GF-D8 (cell line): ENCODE data around the gene POM121L2.
"Not testable (repeated sequence)": the region's sequence is repeated elsewhere in the genome, so short reads cannot be mapped to it uniquely, and the experiment has no call there.

ENCODE experiments used
- DNase-seq: peaks from one replicate; lab custom pipeline; 2025; lab: John Stamatoyannopoulos, UW

Gene POM121L2

GRCh38 chr6:27293436-27294098 lies 18.5 kb downstream of the POM121L2 start:
- no peak for DNase-seq

GRCh38 chr6:27290850-27291208 lies 21.2 kb downstream of the POM121L2 start:
- no peak for DNase-seq

GRCh38 chr6:27290065-27290849 lies 21.8 kb downstream of the POM121L2 start:
- DNase-seq = no peak

DNA sequence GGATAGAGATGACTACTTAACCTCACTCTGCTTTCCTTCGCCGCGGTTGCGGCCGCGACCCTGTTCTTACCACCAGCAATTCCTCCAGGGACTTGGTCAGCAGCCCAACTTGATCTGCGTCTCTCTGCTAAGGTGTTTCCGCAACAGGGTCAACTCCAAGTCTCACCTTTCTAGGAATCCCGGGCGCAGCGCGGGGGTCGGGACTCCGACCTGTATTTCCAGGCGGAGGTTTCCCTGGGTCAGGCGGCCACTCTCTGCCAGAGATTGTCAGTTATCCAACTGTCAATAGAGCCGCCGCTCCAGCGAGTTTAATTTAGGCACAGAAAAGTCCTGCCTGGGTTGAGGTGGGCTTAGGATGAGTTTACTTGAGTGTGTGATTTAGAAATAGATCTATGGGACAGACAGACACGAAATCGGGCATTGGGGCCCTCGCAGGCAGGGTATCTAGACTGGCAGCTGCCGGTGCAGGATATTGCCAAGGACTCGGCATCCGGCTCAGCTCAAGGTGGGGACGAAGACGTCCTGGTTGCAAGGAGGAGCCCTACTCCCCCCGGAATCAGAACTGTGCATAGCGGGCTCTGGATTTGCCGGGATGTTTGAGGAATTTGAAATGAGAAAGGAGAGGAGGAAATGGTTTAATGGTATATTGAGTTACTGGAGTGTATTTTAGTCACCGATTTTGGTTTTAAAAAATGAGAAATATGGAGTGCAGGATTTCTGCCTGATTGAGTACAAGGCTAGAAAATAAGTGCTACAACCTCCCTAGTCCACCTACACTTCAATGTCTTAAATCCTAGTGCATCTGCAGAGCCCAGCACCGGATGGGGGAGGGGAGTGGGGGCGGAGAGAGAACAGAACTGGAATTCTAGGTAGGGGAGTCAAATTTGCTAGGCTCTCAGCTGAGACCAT lies 23.7 kb downstream of the POM121L2 start:
- no peak for DNase-seq

- no peak for DNase-seq
These were observed 24.3 kb downstream of the POM121L2 start for GRCh38 chr6:27287751-27288135.

DNA sequence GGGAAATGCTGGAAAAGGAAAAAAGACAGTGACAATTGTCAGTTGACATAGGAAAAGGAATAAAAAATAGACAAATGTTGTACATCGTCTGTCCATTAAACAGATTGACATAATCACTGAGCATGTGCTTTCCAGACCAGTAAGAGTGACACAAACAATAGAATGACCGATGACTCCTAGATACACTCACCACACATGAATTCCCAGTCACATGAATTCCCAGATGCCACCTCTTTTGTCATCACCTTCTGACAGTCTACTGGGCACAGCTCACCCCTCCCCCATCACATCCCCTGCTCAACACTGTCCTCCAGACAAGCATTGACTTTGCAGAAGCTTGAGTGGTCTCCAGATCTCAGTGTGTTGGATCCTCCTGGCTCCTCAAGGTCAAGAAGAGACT lies 25.9 kb downstream of the POM121L2 start:
- DNase-seq = no peak

- no peak for DNase-seq
These were observed 28.8 kb downstream of the POM121L2 start for GRCh38 chr6:27283279-27283678.

DNA sequence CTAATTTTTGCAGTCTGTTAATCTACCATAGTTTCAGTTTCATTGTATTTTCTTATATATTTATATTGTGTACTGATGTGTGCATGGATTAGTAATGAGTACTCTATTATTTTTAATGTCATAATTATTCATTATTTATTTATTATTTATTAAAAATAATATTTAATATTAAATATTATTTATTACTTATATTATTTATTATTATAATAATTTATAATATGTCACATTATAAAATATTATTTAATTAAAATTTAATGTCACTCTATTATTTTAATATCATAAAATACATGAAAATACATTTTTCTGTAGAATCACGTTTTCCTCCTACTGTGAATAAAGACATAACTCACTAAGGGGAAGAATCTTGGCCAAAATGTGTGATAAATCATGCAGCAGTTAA lies 30.5 kb downstream of the POM121L2 start:
- DNase-seq = no peak

DNA sequence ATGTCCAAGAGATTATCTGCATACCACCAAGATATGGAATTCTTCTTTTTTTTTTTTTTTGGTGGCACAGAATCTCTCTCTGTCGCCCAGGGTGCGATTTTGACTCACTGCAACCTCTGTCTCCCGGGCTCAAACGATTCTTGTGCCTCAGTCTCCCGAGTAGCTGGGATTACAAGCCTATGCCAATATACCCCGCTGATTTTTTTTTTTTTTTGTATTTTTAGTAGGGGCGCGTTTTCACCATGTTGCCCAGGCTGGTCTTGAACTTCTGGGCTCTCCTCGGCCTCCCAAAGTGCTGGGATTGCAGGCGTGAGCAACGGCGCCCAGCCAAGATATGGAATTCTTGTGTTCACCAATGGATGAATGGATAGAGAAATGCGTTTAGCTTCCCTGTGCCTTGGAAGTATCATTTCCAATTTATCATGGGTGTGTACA lies 31.0 kb downstream of the POM121L2 start:
- no peak for DNase-seq

- no peak for DNase-seq
These were observed 31.5 kb downstream of the POM121L2 start for GRCh38 chr6:27280540-27281000.

DNA sequence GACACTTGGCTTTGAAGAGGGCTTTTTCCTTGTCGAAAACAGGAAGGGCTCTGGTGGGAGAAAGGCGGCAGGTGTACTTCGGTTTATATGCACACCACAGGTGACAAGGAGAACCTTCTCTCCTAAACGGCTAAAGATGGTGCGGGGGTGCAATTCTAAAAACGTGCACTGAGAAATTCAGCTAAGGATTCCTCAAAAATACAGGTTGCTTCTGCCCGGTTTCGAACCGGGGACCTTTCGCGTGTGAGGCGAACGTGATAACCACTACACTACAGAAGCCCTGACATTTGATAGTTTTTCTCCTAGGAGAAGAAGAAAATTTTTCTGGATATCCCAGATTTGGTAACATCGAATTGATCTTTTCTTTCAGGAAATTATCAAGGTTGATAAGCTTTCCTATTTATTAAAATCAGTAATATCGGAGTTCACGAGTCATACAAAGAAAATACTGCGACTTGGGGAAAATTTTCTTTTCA lies 32.0 kb downstream of the POM121L2 start:
- DNase-seq = no peak

- no peak for DNase-seq
These were observed 32.5 kb downstream of the POM121L2 start for GRCh38 chr6:27279513-27280063.

DNA sequence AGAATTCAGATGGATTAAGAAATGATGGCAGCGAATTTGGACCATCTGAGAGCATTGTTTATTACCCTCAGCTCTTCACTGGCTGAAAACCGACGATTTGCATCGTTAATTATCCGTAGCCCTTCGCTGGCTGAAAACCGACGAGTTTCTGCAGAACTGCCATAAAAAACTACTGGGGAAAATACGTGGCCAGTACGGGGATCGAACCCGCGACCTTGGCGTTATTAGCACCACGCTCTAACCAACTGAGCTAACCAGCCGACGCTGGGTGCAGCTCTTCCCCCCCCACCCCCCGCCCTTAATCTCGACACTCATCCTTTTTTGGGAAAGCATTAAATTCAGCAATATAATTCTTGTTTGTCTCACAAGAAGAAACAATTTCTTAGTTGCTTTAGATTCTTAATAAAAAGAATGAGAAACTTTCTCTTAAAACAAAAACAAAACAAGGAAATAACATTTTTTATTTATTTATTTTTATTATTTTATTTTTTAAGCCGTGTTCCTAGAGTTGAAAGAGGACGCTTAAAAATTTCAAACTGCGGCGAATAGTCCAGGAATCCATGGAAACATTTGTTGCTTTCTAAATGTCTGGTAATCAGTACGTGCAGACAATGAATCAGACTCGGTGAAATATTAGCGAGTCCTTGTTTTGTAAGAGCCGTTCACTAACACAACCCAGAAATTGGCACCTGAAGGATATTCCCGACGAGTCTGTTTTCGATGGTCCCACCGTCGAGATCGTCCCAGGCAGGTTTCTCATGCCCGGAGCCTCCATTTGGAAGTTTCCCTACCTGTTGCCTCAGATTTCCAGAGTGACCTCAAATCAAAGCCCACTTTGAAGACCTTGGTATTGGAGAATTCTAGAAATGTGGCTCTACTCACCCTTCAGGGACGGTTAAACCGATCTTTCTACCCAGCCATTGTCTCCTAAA lies 36.8 kb downstream of the POM121L2 start:
- DNase-seq = no peak

DNA sequence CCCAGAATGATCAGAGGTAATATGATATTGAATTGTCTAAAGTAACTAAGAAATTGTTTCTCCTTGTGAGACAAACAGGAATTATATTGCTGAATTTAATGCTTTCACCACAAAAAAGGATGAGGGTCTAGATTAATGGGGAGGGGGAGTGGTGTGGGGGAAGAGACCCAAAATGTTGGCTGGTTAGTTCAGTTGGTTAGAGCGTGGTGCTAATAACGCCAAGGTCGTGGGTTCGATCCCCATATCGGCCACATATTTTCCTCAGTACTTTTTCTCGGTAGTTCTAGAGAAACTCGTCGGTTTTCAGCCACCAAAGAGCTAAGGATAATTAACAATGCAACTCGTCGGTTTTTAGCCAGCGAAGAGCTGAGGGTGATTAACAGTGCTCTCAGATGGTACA lies 38.3 kb downstream of the POM121L2 start:
- no peak for DNase-seq

- no peak for DNase-seq
These were observed 43.3 kb downstream of the POM121L2 start for GRCh38 chr6:27268803-27269202.

DNA sequence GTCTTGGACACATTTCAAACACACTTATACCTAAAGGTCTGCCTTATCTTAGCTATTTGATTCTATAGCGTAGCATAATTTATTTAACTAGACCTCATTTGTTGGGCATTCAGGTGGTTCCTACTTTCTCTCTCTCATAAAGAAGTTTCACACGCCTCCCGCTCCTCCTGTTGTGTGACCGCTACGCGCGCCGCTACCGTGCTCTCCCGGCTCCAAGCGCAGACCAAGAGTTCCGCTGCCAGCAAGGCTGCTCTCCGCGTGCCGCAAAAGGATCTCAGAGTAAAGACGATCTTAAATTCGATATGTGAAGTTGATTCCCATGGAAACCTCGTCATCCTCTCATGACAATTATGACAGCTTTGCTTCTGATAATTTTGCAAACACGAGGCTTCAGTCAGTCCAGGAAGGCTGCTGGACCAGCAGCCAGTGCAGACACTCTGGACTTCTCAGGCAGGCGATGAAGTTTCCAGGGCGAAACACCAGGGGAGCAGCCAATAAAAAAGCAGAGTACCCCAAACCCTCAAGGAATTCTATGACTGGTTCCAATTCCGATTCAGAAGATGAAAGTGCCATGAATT lies 44.1 kb downstream of the POM121L2 start:
- DNase-seq = no peak

DNA sequence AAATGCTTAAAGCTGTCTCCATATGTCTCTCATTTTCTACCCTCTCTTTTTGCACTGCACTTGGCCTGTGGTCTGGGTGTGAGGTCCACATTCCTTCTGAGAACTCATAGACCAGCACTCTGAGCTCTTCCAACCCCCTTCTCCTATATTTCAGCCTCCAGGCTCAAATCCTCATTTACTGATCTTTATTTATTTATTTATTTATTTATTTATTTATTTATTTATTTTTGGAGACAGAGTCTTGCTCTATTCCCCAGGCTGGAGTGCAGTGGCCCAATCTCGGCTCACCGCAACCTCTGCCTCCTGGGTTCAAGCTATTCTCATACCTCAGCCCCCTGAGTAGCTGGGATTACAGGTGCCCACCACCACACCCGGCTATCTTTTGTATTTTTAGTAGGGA lies 45.1 kb downstream of the POM121L2 start:
- not testable (repeated sequence) for DNase-seq

GRCh38 chr6:27263886-27264285 lies 48.2 kb downstream of the POM121L2 start:
- DNase-seq = no peak

DNA sequence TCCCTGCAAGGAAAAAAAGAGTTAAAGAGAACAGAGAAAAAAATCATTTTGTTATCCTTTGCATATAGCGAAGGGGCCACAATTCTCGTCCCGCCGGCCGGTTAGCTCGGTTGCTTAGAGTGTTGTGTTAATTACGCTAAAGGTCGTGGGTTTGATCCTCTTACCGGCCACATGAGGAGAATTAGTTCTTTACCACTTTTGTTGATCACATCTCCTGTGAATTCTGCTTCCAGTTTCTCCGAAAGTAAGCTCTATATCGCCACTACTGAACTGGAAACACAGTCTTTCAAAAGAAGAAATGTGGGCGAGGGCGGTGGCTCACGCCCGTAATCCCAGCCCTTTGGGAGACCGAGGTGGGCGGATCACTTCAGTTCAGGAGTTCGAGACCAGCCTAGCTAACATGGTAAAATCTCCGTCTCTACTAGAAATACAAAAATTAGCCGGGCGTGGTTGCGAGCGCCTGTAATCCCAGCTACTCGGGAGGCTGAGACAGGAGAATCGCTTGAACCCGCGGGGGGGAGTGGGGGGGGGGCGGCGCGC lies 51.2 kb downstream of the POM121L2 start:
- no peak for DNase-seq

GRCh38 chr6:27260369-27260768 lies 51.7 kb downstream of the POM121L2 start:
- no peak for DNase-seq
